ENCODE data around the gene NDUFB10. TPM values are rescaled to one million over a fixed set of nuclear protein-coding genes. Genes with fewer than 3 reads are reported as not detected.

NDUFB10 gene
- polyA plus RNA-seq, 1 of the 3 experiments (the other 2 are of a cell fraction): 468 TPM

- H3K4me2 ChIP-seq: no peak overlapping the region
- H3F3A ChIP-seq (replicated peaks; ENCODE audit: insufficient read depth): peaks cover 13% of the 10 kb centered on the region
- H4K20me1 ChIP-seq (ENCODE audit: insufficient read depth): peaks cover 42% of the 10 kb centered on the region
- peaks cover 42% of the 10 kb centered on the region for H3K79me2 ChIP-seq (ENCODE audit: insufficient read depth)
- CTCF ChIA-PET: interaction anchor here (1.3 to 1.4 kb wide), 2 partner anchors 17 to 139 kb away, joined by 3 to 4 read pairs; partner anchors contain the start of gene GFER
- H3K27me3 ChIP-seq (ENCODE audit: insufficient read depth): no peaks in the 10 kb centered on the region
- WGBS (ENCODE audit: low lambda C conversion rate): 91% methylated on average over 13 of the region's 19 CpGs
- H3K9me2 ChIP-seq: no peaks in the 10 kb centered on the region
- no peak overlapping the region for H3K9ac ChIP-seq
- H3K36me3 ChIP-seq (replicated peaks in 1 of 2; ENCODE audit: control insufficient read depth in 1 of 2, insufficient read depth in 2 of 2, low read length in 1 of 2): peaks cover 8 to 62% of the 10 kb centered on the region in 2 experiments
- H3K9me3 ChIP-seq: no peaks in the 10 kb centered on the region
- no peak for DNase-seq
- TF ChIP-seq TAF1 (IDR thresholded peaks at IDR 0.05; ENCODE audit: borderline replicate concordance, low read depth, low read length): no peak
- TF ChIP-seq, protein P1, sequence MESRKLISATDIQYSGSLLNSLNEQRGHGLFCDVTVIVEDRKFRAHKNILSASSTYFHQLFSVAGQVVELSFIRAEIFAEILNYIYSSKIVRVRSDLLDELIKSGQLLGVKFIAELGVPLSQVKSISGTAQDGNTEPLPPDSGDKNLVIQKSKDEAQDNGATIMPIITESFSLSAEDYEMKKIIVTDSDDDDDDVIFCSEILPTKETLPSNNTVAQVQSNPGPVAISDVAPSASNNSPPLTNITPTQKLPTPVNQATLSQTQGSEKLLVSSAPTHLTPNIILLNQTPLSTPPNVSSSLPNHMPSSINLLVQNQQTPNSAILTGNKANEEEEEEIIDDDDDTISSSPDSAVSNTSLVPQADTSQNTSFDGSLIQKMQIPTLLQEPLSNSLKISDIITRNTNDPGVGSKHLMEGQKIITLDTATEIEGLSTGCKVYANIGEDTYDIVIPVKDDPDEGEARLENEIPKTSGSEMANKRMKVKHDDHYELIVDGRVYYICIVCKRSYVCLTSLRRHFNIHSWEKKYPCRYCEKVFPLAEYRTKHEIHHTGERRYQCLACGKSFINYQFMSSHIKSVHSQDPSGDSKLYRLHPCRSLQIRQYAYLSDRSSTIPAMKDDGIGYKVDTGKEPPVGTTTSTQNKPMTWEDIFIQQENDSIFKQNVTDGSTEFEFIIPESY (IDR thresholded peaks at IDR 0.05; ENCODE audit: borderline replicate concordance, low read depth): no peak
- no peak for TF ChIP-seq MXI1 (IDR thresholded peaks at IDR 0.05; ENCODE audit: low read depth, low read length)
- no peak for TF ChIP-seq RXRA (IDR thresholded peaks at IDR 0.05; ENCODE audit: borderline replicate concordance, low read depth)
- no peak for TF ChIP-seq GABPA (IDR thresholded peaks at IDR 0.05; ENCODE audit: low read depth)
- TF ChIP-seq NRF1 (IDR thresholded peaks at IDR 0.05; ENCODE audit: low read depth, low read length): no peak
- no peak for TF ChIP-seq RFX5 (IDR thresholded peaks at IDR 0.05; ENCODE audit: low read length)
- TF ChIP-seq RCOR1 (IDR thresholded peaks at IDR 0.05; ENCODE audit: low read length): no peak
- no peak overlapping the region for H3K4me3 ChIP-seq (ENCODE audit: low read depth in 2 of 2, low read length in 1 of 2)
- POLR2A ChIA-PET: no interaction called here
- no peak overlapping the region for H2AFZ ChIP-seq (ENCODE audit: low read depth)
- H3K27ac ChIP-seq (ENCODE audit: low read depth in 2 of 2, low read length in 1 of 2): no peak overlapping the region
- H3K4me1 ChIP-seq (ENCODE audit: control insufficient read depth in 1 of 2, insufficient read depth in 2 of 2, low read depth in 1 of 2, low read length in 1 of 2): peaks cover 9 to 26% of the 10 kb centered on the region in 2 experiments; a peak in 3 of 4 replicates
Observed at GRCh38 chr16:2001035-2001434, 41.7 kb downstream of the NDUFB10 start.

DNA sequence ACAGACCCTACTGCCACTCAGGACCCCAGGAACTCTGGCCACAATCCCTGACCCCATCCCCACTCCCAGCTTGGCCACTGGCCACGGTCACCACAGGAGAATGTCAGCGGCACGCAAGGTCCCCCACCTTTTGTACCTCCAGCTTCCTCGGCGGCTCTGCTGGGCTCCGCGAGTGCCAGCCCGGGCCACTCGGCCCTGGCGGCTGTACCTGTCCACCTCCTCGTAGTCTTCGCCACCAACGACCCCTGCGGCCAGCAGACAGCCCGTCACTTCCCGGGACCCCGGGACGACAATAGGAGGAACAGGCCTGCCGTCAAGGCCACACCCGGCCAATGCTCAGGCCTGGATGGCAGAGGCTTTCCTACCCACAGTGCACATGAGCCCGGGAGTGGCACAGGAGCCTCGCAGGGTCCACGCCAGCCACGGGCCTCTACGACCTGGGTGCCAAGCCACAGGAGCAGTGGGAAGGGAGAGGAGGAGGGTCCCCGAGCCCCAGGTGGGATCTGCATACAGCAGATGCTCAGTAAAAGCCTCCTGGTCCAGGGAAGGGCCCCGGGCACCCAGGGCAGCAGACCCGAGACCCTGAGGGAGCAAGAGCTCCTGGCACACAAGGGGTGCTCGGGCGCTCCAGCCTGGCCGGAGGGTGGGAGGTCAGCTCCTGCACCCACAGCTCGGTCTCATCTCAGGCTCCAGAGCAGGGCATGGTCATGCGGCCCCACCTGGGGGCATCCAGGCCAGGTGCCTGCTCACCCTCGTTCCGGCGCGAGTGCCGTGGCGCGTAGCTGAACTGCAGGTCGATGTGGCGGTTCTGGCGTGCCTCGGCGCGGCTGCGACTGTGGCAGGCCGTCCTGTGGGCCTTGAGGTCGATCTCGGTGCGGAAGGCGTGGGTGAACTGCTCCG is 42.4 kb downstream of the NDUFB10 start:
- no peak overlapping the region for H3K27ac ChIP-seq (ENCODE audit: low read depth in 2 of 2, low read length in 1 of 2)
- H3K27me3 ChIP-seq (ENCODE audit: insufficient read depth): no peaks in the 10 kb centered on the region
- no peaks in the 10 kb centered on the region for H3K9me2 ChIP-seq
- no peak for DNase-seq
- peaks cover 48% of the 10 kb centered on the region for H3K79me2 ChIP-seq (ENCODE audit: insufficient read depth)
- CTCF ChIA-PET: interaction anchor here (0.7 to 1.4 kb wide), 3 partner anchors 18 to 139 kb away, joined by 3 to 4 read pairs (median 3); partner anchors contain the start of gene GFER
- peaks cover 48% of the 10 kb centered on the region for H4K20me1 ChIP-seq (ENCODE audit: insufficient read depth)
- POLR2A ChIA-PET: interaction anchor here (1.4 kb wide), 1 partner anchor 154 kb away, joined by 4 read pairs; the partner anchor contains the start of gene TRAF7
- no peak overlapping the region for H3K9ac ChIP-seq
- peaks cover 12 to 33% of the 10 kb centered on the region in 2 experiments; a peak in 3 of 4 replicates for H3K4me1 ChIP-seq (ENCODE audit: control insufficient read depth in 1 of 2, insufficient read depth in 2 of 2, low read depth in 1 of 2, low read length in 1 of 2)
- no peaks in the 10 kb centered on the region for H3K9me3 ChIP-seq
- WGBS (ENCODE audit: low lambda C conversion rate): 97% methylated on average over 26 of the region's 53 CpGs
- H3K4me3 ChIP-seq (ENCODE audit: low read depth in 2 of 2, low read length in 1 of 2): no peak overlapping the region
- H3F3A ChIP-seq (replicated peaks; ENCODE audit: insufficient read depth): peaks cover 8% of the 10 kb centered on the region
- H3K36me3 ChIP-seq (replicated peaks in 1 of 2; ENCODE audit: control insufficient read depth in 1 of 2, insufficient read depth in 2 of 2, low read length in 1 of 2): peaks cover 8 to 64% of the 10 kb centered on the region in 2 experiments
- no peak overlapping the region for H3K4me2 ChIP-seq
- no peak overlapping the region for H2AFZ ChIP-seq (ENCODE audit: low read depth)
- TF ChIP-seq NRF1 (IDR thresholded peaks at IDR 0.05; ENCODE audit: low read depth, low read length) (no peak), EP300 (IDR thresholded peaks at IDR 0.05; ENCODE audit: borderline replicate concordance in 1 of 2, low read depth in 1 of 2, low read length in 1 of 2) (no peak), GATA2 (CRISPR knock-in tag; IDR thresholded peaks at IDR 0.05) (no peak), TCF12 (IDR thresholded peaks at IDR 0.05) (no peak), EZH2phosphoT487 (IDR thresholded peaks at IDR 0.05; ENCODE audit: borderline replicate concordance, low read depth) (no peak), FOSL2 (IDR thresholded peaks at IDR 0.05; ENCODE audit: borderline replicate concordance, low read depth) (no peak), MEF2A (IDR thresholded peaks at IDR 0.05; ENCODE audit: borderline replicate concordance, low read depth) (no peak), FOXJ3 (CRISPR knock-in tag; IDR thresholded peaks at IDR 0.05) (no peak)
- TF ChIP-seq, protein P2, sequence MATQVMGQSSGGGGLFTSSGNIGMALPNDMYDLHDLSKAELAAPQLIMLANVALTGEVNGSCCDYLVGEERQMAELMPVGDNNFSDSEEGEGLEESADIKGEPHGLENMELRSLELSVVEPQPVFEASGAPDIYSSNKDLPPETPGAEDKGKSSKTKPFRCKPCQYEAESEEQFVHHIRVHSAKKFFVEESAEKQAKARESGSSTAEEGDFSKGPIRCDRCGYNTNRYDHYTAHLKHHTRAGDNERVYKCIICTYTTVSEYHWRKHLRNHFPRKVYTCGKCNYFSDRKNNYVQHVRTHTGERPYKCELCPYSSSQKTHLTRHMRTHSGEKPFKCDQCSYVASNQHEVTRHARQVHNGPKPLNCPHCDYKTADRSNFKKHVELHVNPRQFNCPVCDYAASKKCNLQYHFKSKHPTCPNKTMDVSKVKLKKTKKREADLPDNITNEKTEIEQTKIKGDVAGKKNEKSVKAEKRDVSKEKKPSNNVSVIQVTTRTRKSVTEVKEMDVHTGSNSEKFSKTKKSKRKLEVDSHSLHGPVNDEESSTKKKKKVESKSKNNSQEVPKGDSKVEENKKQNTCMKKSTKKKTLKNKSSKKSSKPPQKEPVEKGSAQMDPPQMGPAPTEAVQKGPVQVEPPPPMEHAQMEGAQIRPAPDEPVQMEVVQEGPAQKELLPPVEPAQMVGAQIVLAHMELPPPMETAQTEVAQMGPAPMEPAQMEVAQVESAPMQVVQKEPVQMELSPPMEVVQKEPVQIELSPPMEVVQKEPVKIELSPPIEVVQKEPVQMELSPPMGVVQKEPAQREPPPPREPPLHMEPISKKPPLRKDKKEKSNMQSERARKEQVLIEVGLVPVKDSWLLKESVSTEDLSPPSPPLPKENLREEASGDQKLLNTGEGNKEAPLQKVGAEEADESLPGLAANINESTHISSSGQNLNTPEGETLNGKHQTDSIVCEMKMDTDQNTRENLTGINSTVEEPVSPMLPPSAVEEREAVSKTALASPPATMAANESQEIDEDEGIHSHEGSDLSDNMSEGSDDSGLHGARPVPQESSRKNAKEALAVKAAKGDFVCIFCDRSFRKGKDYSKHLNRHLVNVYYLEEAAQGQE (IDR thresholded peaks at IDR 0.05; ENCODE audit: low read depth, low read length): no peak
- TF ChIP-seq, protein P3, sequence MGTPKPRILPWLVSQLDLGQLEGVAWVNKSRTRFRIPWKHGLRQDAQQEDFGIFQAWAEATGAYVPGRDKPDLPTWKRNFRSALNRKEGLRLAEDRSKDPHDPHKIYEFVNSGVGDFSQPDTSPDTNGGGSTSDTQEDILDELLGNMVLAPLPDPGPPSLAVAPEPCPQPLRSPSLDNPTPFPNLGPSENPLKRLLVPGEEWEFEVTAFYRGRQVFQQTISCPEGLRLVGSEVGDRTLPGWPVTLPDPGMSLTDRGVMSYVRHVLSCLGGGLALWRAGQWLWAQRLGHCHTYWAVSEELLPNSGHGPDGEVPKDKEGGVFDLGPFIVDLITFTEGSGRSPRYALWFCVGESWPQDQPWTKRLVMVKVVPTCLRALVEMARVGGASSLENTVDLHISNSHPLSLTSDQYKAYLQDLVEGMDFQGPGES (IDR thresholded peaks at IDR 0.05; ENCODE audit: low read depth, low read length): no peak
